Head of caudate nucleus (tissue), 42 donors: Measurements from ENCODE around the gene DGKZ.
"Not testable (repeated sequence)": the region's sequence is repeated elsewhere in the genome, so short reads cannot be mapped to it uniquely, and the experiment has no call there.

Source experiments
- DNase-seq, 42 donors: peaks; one replicate each; pipeline versions ENCODE4 v3.0.0 to v3.0.0-alpha.2; 2020 to 2021; ENCODE audit warnings: mixed read lengths in 7 of 42
- intact Hi-C: fragments of 100-400 bp; cut with DNase I; formaldehyde crosslinking; loops from one replicate; pipeline ENCODE4 v1.15.0; 2022

Gene DGKZ

GRCh38 chr11:46346886-46347636, at the start of gene DGKZ:
Gene DGKZ (plus strand): TSS chr11:46347463. CDS start chr11:46347660, 197 bp downstream.
- DNase-seq = peak; percentile 59 to 96 (median 90)
- intact Hi-C loops = no loop called here

- peak in 2 of 42 donors; percentile 20 to 52 for DNase-seq
- intact Hi-C loops = no loop called here
Measured at GRCh38 chr11:46298699-46299433, 48.4 kb upstream of the DGKZ start.

DNA sequence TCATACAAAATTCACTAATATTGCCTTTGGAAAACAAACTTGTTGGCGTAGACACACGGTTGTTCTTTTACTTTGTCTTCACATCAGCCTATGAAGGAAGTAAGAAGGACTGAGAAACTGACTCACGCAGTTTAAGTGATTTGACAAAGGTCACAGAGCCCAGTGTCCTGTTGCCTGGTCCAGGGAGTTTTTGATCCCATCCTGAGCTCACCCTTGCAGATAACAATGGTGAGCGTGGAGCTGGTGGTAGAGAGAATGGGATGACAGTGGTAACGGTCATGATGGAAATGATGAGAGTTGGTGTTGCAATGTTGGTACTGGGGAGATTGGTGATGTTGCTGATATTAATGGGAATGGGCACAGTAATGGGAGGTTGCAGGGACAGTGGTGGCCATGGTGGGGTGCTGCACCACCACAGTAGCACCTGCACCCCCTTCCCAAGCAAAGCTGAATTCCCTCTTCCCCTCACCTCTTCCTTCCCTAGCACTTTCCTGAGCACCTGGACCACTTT, 47.8 kb upstream of the DGKZ start:
- intact Hi-C loops = no loop called here
- DNase-seq = no peak

- intact Hi-C loops = no loop called here
- DNase-seq = peak in 22 of 42 donors; percentile 20 to 73 (median 47)
Measured at GRCh38 chr11:46300270-46300669, 47.0 kb upstream of the DGKZ start.

DNA sequence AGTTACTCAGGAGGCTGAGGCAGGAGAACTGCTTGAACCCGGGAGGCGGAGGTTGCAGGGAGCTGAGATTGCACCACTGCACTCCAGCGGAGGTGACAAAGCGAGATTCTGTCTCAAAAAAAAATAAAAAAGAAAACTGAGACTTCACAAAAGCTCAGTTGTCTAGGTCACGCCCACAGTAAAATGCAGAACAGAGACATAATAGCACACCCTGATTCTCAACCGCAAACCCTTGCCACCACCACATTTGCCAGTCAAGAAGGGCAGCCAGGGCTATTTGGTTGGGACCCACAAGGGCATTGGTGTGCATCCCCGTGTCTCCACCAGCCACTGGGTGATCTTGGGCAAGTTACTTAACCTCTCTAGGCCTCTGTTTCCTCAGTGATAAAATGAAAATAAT, 44.4 kb upstream of the DGKZ start:
- intact Hi-C loops = no loop called here
- DNase-seq = no peak

- DNase-seq, intact Hi-C loops: not testable (repeated sequence)
Measured at GRCh38 chr11:46304036-46304435, 43.2 kb upstream of the DGKZ start.

GRCh38 chr11:46304605-46305179, 42.6 kb upstream of the DGKZ start:
- intact Hi-C loops = no loop called here
- no peak for DNase-seq

GRCh38 chr11:46305295-46305694, 42.0 kb upstream of the DGKZ start:
- intact Hi-C loops = no loop called here
- no peak for DNase-seq

DNA sequence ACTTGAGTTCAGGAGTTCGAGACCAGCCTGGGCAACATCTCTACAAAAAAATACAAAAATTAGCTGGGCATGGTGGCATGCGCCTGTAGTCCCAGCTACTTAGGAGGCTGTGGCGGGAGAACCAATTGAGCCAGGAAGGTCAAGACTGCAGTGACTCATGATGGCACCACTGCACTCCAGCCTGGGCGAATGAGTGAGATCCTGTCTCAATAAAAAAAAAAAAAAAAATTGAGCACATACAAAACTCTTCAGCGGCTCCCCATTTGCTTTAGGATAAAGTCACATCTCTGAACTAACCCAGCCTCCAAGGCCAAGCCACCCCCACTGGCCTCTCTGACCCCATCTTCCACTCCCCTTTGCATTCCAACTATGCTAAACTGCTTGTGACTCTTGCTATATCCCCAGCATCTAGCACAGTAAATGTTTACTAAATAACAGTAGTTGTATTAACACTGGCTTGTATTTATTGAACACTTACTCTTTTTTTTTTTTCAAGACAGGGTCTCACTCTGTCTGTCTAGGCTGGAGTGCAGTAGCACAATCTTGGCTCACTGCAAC, 40.9 kb upstream of the DGKZ start:
- DNase-seq = no peak
- intact Hi-C loops = no loop called here

GRCh38 chr11:46307369-46307768, 39.9 kb upstream of the DGKZ start:
- intact Hi-C loops = no loop called here
- no peak for DNase-seq

DNA sequence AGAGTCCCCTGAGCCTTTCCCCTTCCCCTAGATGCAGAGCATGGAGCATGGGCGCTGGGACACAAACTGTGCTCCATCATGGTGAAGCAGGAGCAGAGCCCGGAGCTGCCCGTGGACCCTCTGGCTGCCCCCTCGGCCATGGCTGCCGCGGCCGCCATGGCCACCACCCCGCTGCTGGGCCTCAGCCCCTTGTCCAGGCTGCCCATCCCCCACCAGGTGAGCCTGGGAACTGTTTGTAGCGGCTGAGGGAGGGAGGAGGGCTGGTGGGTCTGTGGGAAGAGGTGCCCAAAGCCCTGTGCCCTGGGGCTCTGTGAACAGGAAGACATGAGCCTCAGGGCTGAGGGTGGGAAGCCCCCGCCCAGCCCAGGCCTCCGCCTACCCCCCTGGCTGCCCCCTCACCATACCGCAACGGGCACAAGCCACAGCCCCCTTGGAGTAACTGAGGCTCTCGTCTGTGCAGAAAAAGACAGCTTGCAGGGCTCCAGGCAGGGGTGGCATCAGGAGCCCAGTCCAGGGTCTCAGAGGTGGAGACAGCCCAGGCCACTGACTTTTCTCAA, 39.4 kb upstream of the DGKZ start:
- no peak for DNase-seq
- intact Hi-C loops = no loop called here

DNA sequence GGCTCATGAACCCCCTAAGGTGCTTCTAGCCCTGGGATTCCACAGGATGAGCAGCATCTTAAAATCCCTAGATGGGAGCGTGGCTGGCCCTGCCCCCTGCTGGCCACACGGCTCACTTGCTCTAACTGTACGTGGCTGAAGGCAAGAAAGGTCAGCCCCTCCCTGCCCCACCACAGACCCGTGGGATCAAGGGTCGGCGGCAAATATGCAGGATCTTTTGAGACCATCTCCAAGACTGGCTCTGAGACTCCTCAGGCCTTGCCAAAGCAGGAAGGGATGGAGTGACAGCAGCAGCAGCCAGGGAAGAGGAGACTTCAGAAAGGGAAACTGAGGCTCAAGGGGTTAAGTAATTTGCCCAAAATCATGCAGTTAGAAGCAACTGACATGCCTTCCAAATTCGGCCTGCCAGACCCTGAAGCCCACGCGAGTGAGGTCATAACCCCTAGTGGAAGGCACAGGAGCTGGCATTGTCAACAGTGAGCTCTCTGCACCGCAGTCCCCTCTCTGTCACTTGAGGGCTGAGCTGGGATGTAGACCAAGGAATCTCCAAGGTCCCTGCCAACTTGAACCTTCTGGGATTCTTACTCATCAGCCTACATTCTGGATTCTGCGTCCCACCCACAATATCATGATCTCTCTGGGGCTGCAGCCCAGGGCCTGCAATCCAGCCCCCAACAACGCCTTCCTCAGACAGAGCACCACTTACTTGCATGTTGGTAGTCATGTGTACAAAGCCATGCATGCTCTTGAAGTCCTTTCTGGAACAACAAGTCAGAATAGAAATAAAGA, 38.4 kb upstream of the DGKZ start:
- intact Hi-C loops = no loop called here
- DNase-seq = peak; percentile 65 to 91 (median 82)

GRCh38 chr11:46309814-46310259, 37.4 kb upstream of the DGKZ start:
- DNase-seq = no peak
- intact Hi-C loops = loop anchor here (2.0 kb wide), 1 partner anchor 71 kb away; no protein-coding TSS in a partner anchor

- peak in 40 of 42 donors; percentile 32 to 84 (median 68) for DNase-seq
- intact Hi-C loops = no loop called here
Measured at GRCh38 chr11:46315033-46315738, 32.1 kb upstream of the DGKZ start.

DNA sequence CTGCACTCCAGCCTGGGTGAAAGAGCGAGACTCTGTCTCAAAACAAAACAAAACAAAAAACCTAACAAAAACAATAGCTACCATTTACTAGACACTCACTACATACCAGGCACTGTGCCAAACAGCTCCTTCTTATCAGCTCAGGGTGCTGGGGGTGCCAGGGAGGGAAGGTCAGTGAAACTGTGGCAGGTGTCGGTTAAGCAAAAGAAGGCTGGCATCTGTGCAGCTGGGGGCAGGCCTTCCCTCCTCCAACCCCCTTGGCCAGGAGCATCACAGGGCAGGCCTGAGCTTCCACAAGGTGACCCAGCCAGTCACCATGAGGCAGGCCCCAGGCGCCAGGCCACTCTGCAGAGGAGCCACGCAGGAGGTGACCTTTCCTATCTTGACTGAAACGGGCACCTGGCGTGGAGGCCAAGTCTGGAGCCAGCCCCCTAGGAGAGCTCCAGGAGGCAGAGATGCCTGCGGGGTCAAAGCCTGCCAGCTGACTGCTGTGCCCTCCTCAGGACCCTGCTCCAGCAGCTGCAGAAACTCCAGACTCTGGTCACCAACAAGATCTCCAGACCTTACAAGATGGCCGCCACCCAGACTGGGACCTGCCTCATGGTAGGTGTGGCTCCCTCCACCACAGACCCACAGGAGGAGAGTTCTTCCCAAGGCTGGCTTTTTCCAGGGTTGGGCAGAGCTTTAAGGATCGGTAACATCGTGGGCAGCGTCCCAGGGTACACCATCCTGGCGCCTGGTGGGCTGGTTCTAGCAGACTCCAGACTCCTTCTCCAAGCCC, 31.3 kb upstream of the DGKZ start:
- no peak for DNase-seq
- intact Hi-C loops = no loop called here

DNA sequence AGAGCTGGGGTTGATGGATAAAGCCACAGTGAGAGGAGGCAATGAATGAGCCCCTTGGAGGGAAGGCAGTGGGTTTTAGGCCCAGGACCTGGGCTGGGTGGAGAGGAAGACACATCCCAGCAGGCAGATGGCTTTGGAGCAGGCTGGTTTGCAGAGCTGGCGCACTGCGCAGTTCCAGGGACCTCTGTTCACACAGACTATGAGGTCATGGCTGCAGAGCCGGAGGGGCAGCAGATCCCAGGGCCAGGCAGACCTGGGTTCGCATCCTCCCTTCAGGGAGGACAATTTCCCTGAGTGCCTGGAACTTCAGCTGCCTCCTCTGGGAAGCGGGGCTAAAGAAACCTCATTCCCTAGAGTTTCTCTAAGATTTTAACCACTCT, 28.2 kb upstream of the DGKZ start:
- no peak for DNase-seq
- intact Hi-C loops = no loop called here

- intact Hi-C loops = no loop called here
- no peak for DNase-seq
Measured at GRCh38 chr11:46321757-46322156, 25.5 kb upstream of the DGKZ start.
